AG04449 (cell line): Measurements from ENCODE around the gene COMMD4.

Source experiments
- CTCF ChIA-PET: fragments of 350-600 bp; formaldehyde crosslinking; extraction: SDS; loops from one replicate; lab custom pipeline; 2021; ENCODE audit warnings: antibody characterized with exemption; lab: Yijun Ruan, JAX
- POLR2A ChIA-PET: fragments of 400-600, 350-600 bp; formaldehyde crosslinking; extraction: SDS; loops from one replicate; lab custom pipeline; 2020; ENCODE audit warnings: antibody characterized with exemption, inconsistent platforms; lab: Yijun Ruan, JAX
- DNase-seq: peaks from one replicate; pipeline ENCODE4 v3.0.0-alpha.2; 2010; ENCODE audit warnings: low read depth, low spot score
- H3K4me3 ChIP-seq: 2 replicates; pipeline ENCODE4 v1.5.1; 2011; ENCODE audit warnings: low read depth, mild to moderate bottlenecking, control low read depth, low read length
- TF ChIP-seq, protein P1 (sequence below): IDR thresholded peaks from one replicate; pipeline ENCODE4 v1.5.1; 2011; ENCODE audit warnings: mild to moderate bottlenecking, moderate library complexity, low read length, control low read depth, inconsistent platforms; ENCODE audit not compliant: insufficient read depth; ENCODE audit errors: missing control alignments

The COMMD4 gene

GRCh38 chr15:75356006-75356405 is 20.1 kb downstream of the COMMD4 start:
- no peak for DNase-seq
- CTCF ChIA-PET: interaction anchor here (6.8 kb wide), 1 partner anchor 11 kb away, joined by 50 read pairs; the partner anchor contains the start of gene MAN2C1
- POLR2A ChIA-PET: interaction anchor here (1.8 kb wide), 1 partner anchor 12 kb away, joined by 7 read pairs; the partner anchor contains the start of gene MAN2C1

DNA sequence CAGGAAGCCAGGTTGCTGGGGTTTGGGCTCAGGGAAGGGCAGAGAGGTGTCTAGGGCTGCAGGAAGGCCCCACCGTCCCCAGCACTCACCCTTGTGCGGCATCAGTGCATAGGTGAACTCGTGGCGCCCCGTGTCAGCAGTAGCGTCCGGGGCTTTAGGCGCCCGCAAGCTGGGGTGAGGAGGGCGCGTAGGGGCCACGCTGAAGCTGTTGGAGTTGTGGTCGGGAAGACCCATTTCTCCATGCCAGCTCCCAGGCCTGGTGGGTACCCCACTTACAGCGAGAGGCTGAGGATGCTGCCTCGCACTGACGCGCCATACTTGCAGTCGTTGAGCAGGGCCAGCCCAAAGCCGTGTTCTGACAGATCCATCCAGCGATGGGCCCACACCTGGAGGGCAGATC is 20.7 kb downstream of the COMMD4 start:
- no peak for DNase-seq
- CTCF ChIA-PET: interaction anchor here (1.4 to 6.8 kb wide), 2 partner anchors 11 to 327 kb away, joined by 4 to 50 read pairs; partner anchors contain the start of gene MAN2C1
- no peak overlapping the region for H3K4me3 ChIP-seq
- POLR2A ChIA-PET: no interaction called here
- TF ChIP-seq, protein P1, sequence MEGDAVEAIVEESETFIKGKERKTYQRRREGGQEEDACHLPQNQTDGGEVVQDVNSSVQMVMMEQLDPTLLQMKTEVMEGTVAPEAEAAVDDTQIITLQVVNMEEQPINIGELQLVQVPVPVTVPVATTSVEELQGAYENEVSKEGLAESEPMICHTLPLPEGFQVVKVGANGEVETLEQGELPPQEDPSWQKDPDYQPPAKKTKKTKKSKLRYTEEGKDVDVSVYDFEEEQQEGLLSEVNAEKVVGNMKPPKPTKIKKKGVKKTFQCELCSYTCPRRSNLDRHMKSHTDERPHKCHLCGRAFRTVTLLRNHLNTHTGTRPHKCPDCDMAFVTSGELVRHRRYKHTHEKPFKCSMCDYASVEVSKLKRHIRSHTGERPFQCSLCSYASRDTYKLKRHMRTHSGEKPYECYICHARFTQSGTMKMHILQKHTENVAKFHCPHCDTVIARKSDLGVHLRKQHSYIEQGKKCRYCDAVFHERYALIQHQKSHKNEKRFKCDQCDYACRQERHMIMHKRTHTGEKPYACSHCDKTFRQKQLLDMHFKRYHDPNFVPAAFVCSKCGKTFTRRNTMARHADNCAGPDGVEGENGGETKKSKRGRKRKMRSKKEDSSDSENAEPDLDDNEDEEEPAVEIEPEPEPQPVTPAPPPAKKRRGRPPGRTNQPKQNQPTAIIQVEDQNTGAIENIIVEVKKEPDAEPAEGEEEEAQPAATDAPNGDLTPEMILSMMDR: no peak

More at GRCh38 chr15:75356006-75356405, 20.1 kb downstream of the COMMD4 start:
- TF ChIP-seq, protein P1: no peak
- no peak overlapping the region for H3K4me3 ChIP-seq

- no peak for DNase-seq
- ChIA-PET CTCF (interaction anchor here (1.8 kb wide), 1 partner anchor 10 kb away, joined by 9 read pairs; no protein-coding TSS in a partner anchor), POLR2A (no interaction called here)
- TF ChIP-seq, protein P1: no peak
- no peak overlapping the region for H3K4me3 ChIP-seq
Measured at GRCh38 chr15:75357976-75358673, 22.3 kb downstream of the COMMD4 start.

DNA sequence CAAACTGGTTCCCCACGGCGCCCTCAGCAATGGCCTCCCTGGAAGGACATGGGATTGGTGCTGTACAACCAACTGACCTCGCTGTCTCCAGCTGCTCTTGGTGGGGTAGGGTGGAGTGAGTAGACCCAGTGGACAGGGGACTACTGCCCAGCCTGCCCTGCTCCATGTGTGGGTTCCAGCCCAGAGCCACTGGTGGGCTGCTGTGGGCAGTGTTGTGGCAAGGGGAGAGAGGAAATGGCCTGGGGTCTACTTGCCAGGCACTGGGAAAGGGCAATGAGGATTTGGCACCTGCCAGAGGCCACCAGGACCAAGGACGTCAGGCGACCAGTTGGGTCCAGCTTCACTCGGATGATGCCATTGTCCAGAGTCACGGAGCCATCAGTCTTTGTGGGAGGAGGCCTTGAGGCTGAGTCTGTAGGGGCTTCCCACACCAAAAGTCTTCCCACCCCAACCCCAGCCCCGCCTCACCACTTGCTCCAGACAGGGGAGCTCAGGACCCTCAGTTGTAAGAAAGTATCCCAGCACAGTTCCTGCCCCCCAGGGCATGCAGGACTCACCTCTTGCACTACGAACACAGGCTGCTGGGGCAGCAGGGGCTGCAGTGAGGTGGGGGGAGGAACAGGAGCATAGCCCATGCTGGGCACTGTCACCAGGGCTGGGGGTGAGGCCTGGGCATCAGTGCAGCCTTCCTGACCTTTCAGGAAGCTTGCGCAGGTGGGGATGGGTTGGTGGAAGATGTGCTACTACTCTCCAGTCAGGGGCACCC is 23.1 kb downstream of the COMMD4 start:
- TF ChIP-seq, protein P1: no peak
- H3K4me3 ChIP-seq: no peak overlapping the region
- CTCF ChIA-PET: interaction anchor here (1.4 to 1.8 kb wide), 2 partner anchors 9 to 10 kb away, joined by 4 to 9 read pairs; no protein-coding TSS in a partner anchor
- POLR2A ChIA-PET: interaction anchor here (1.6 kb wide), 1 partner anchor 9 kb away, joined by 6 read pairs; no protein-coding TSS in a partner anchor
- DNase-seq: no peak

DNA sequence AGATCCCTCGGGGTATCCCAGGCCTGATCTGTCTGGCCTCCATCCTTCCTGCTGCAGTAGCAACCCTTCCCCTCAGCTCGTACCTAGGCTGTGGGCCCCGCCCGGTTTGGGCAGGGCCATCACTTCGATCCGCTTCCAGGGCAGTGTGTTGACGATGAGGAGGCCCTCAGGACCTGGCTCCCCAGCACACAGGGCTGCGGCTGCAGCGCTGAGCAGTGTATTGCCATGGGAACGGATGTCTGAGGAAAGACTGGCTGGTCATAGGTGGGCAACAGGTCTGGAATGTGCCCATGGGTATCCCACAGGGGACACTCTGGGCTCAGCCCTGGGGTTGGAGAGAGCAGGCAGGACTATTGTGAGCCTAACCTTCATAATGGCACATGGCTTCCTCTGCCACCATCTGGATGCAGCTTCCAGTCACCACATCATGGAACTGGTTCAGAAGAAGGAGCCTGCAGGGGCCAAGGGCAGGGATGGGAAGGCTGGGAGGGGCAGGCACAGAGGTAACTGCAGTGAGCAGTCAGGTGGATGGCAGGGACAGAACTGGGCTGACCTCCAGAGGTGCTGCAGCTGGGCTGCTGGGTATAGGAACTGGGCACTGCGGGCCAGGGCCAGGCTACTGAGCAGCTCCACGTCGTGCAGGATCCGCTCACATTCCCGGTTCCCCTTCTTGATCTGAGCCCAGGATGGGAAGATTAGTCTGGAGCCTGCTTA is 23.8 kb downstream of the COMMD4 start:
- ChIA-PET POLR2A (interaction anchor here (0.6 to 1.6 kb wide), 3 partner anchors 8 to 266 kb away, joined by 3 to 6 read pairs (median 4); partner anchors contain the start of genes SIN3A and SNUPN), CTCF (interaction anchor here (1.4 to 1.8 kb wide), 2 partner anchors 8 to 10 kb away, joined by 4 to 9 read pairs; no protein-coding TSS in a partner anchor)
- H3K4me3 ChIP-seq: no peak overlapping the region
- DNase-seq: no peak
- TF ChIP-seq, protein P1: no peak
